GM12878 (cell line): ENCODE measurements around the gene FAM9C.

Experiments
- BHLHE40 ChIP-seq, 2 experiments: fragments of 450-650 bp in 1 of 2; IDR thresholded peaks; 2 replicates each; pipeline ENCODE4 v1.6.1; 2011 to 2017; ENCODE audit warnings: low read depth in 2 of 2, borderline replicate concordance in 1 of 2, improper control_type of control experiment in 1 of 2, low read length in 1 of 2, mild to moderate bottlenecking in 1 of 2
- CHD2 ChIP-seq: IDR thresholded peaks from 2 replicates; pipeline ENCODE4 v1.6.1; 2011; ENCODE audit warnings: low read depth, low read length, improper control_type of control experiment, borderline replicate concordance
- EZH2 ChIP-seq: IDR thresholded peaks from 2 replicates; pipeline ENCODE4 v1.6.1; 2012; ENCODE audit warnings: low read depth, mild to moderate bottlenecking, control low read depth, inconsistent platforms, low read length, borderline replicate concordance; ENCODE audit not compliant: control insufficient read depth
- FOXM1 ChIP-seq: IDR thresholded peaks from 2 replicates; pipeline ENCODE4 v1.6.1; 2012; ENCODE audit warnings: low read depth, mild to moderate bottlenecking, inconsistent platforms, low read length, moderate library complexity
- MEF2A ChIP-seq: IDR thresholded peaks from 2 replicates; pipeline ENCODE4 v1.6.1; 2011; ENCODE audit warnings: low read depth, mild to moderate bottlenecking, low read length, moderate library complexity; ENCODE audit not compliant: insufficient read depth
- MYC ChIP-seq: IDR thresholded peaks from 2 replicates; pipeline ENCODE4 v1.6.1; 2011; ENCODE audit warnings: mild to moderate bottlenecking, low read length, moderate library complexity, inconsistent platforms; ENCODE audit not compliant: insufficient read depth, insufficient replicate concordance, insufficient read length, severe bottlenecking
- PAX5 ChIP-seq: IDR thresholded peaks from 2 replicates; pipeline ENCODE4 v1.6.1; 2011; ENCODE audit warnings: low read depth, low read length, borderline replicate concordance
- POLR2A ChIP-seq: IDR thresholded peaks from 2 replicates; pipeline ENCODE4 v1.6.1; 2011; ENCODE audit warnings: low read depth, mild to moderate bottlenecking, low read length
- POLR2AphosphoS2 ChIP-seq: IDR thresholded peaks from 2 replicates; pipeline ENCODE4 v1.6.1; 2011; ENCODE audit warnings: low read depth, mild to moderate bottlenecking, low read length, improper control_type of control experiment, moderate library complexity
- POLR2AphosphoS5 ChIP-seq: IDR thresholded peaks from 2 replicates; pipeline ENCODE4 v1.6.1; 2011; ENCODE audit warnings: mild to moderate bottlenecking, low read length, inconsistent platforms
- ZBTB33 ChIP-seq: fragments of 450-650 bp; IDR thresholded peaks from 2 replicates; pipeline ENCODE4 v1.6.1; 2017; ENCODE audit warnings: mild to moderate bottlenecking
- ZNF24 ChIP-seq: fragments of 450-650 bp; IDR thresholded peaks from 2 replicates; pipeline ENCODE4 v1.6.1; 2017; ENCODE audit warnings: antibody characterized with exemption, mild to moderate bottlenecking
- ZNF384 ChIP-seq: IDR thresholded peaks from 2 replicates; pipeline ENCODE4 v1.6.1; 2012; ENCODE audit warnings: low read depth, mild to moderate bottlenecking, low read length, improper control_type of control experiment, borderline replicate concordance
- TF ChIP-seq, protein P1 (sequence below), 3 experiments: IDR thresholded peaks in 2 of 3; conservative IDR thresholded peaks in 1 of 3; 2 replicates each; pipeline ENCODE4 v1.5.1; 2011; ENCODE audit warnings: low read depth in 3 of 3, low read length in 3 of 3, mild to moderate bottlenecking in 3 of 3, control low read depth in 2 of 3, moderate library complexity in 2 of 3, inconsistent platforms in 1 of 3, mixed read lengths in 1 of 3; ENCODE audit not compliant: control insufficient read depth in 2 of 3, insufficient read depth in 1 of 3; ENCODE audit errors: extremely low read depth in 1 of 3

GRCh38 chrX:12988797-12989196 is 55.6 kb downstream of the FAM9C start:
- TF ChIP-seq PAX5 (no peak), POLR2AphosphoS5 (no peak), ZNF24 (no peak), POLR2A (no peak), ZBTB33 (no peak), MEF2A (no peak), ZNF384 (no peak), CHD2 (no peak), EZH2 (no peak), POLR2AphosphoS2 (no peak), MYC (no peak), BHLHE40 (IDR thresholded peaks at IDR 0.05; ENCODE audit: borderline replicate concordance in 1 of 2, low read depth in 2 of 2, low read length in 1 of 2) (no peak), FOXM1 (no peak)
- TF ChIP-seq, protein P1, sequence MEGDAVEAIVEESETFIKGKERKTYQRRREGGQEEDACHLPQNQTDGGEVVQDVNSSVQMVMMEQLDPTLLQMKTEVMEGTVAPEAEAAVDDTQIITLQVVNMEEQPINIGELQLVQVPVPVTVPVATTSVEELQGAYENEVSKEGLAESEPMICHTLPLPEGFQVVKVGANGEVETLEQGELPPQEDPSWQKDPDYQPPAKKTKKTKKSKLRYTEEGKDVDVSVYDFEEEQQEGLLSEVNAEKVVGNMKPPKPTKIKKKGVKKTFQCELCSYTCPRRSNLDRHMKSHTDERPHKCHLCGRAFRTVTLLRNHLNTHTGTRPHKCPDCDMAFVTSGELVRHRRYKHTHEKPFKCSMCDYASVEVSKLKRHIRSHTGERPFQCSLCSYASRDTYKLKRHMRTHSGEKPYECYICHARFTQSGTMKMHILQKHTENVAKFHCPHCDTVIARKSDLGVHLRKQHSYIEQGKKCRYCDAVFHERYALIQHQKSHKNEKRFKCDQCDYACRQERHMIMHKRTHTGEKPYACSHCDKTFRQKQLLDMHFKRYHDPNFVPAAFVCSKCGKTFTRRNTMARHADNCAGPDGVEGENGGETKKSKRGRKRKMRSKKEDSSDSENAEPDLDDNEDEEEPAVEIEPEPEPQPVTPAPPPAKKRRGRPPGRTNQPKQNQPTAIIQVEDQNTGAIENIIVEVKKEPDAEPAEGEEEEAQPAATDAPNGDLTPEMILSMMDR (IDR thresholded peaks at IDR 0.05 in 2 of 3, conservative IDR thresholded peaks at IDR 0.05 in 1 of 3; ENCODE audit: control insufficient read depth in 2 of 3, extremely low read depth in 1 of 3, insufficient read depth in 1 of 3, low read depth in 3 of 3, low read length in 3 of 3), result no peak
